ENCODE measurements around the gene CAMSAP1. TPM values are rescaled to one million over a fixed set of nuclear protein-coding genes. Genes with fewer than 3 reads are reported as not detected.

Gene CAMSAP1, protein sequence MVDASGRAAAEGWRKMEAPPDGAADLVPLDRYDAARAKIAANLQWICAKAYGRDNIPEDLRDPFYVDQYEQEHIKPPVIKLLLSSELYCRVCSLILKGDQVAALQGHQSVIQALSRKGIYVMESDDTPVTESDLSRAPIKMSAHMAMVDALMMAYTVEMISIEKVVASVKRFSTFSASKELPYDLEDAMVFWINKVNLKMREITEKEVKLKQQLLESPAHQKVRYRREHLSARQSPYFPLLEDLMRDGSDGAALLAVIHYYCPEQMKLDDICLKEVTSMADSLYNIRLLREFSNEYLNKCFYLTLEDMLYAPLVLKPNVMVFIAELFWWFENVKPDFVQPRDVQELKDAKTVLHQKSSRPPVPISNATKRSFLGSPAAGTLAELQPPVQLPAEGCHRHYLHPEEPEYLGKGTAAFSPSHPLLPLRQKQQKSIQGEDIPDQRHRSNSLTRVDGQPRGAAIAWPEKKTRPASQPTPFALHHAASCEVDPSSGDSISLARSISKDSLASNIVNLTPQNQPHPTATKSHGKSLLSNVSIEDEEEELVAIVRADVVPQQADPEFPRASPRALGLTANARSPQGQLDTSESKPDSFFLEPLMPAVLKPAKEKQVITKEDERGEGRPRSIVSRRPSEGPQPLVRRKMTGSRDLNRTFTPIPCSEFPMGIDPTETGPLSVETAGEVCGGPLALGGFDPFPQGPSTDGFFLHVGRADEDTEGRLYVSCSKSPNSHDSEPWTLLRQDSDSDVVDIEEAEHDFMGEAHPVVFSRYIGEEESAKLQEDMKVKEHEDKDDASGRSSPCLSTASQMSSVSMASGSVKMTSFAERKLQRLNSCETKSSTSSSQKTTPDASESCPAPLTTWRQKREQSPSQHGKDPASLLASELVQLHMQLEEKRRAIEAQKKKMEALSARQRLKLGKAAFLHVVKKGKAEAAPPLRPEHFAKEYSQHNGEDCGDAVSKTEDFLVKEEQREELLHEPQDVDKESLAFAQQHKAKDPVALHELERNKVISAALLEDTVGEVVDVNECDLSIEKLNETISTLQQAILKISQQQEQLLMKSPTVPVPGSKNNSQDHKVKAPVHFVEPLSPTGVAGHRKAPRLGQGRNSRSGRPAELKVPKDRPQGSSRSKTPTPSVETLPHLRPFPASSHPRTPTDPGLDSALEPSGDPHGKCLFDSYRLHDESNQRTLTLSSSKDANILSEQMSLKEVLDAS (N-terminal part only)
- polyA plus RNA-seq (58.5 and 88.2 TPM in 2 replicates), polyA minus RNA-seq (233 and 257 TPM in 2 replicates)

DNA sequence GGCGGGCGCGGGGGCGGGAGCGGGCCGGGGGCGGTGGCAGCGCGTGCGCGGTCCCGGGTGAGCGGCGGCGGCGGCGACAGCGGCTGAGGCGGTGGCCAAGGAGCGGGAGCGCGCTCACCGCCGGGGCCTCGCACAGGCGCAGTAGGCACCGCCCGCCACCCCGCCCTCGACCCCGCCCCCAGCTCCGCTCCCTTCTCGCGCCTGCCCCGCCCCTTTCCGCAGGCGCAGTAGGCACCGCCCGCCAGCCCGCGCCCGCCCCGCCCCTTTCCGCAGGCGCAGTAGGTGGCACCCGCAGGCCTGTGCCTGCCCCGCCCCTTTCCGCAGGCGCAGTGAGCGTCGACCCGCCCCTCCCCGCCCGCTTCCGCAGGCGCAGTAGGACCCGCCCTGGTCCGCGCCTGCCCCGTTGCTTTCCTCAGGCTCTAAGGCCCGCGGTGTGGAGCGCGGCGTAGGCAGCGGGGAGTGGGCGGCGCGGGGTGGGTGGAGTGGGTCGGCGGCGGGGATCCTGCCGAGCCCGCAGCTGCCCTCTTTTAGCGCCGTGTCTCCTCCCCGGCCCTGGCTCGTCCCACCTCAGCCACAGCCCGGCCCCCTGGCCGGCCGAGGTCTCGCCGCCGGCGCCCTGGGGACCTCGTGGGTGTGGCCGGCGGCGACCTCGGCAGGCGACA is at the start of gene CAMSAP1:
TSS of gene CAMSAP1 (minus strand) at position 116 of the 662 bp plus-strand sequence. CDS start 387 bp downstream, outside the sequence.
- Histone ChIP-seq H3K79me2 (replicated peaks; ENCODE audit: insufficient read depth, low read length) (peaks cover 66% of the 10 kb centered on the region), H2AFZ (ENCODE audit: low read depth, low read length) (no peak within 1 kb of the TSS), H3K4me3 (ENCODE audit: low read length) (peak within 1 kb of the TSS; percentile 95), H3K9me2 (ENCODE audit: insufficient read depth, low read length) (no peaks in the 10 kb centered on the region), H3K9me3 (ENCODE audit: low read length) (no peaks in the 10 kb centered on the region), H3F3A (ENCODE audit: insufficient read depth, low read length, poor library complexity, severe bottlenecking) (no peaks in the 10 kb centered on the region), H3K4me2 (ENCODE audit: low read length) (peak within 1 kb of the TSS; percentile 73), H3K9ac (ENCODE audit: low read length) (peak within 1 kb of the TSS; percentile 83), H3K27ac (ENCODE audit: low read length) (peak within 1 kb of the TSS; percentile 72), H4K20me1 (ENCODE audit: insufficient read depth) (peaks cover 6% of the 10 kb centered on the region), H3K36me3 (ENCODE audit: insufficient read depth, low read length) (peaks cover 4% of the 10 kb centered on the region), H3K27me3 (ENCODE audit: insufficient read depth, low read depth, low read length) (no peaks in the 10 kb centered on the region)
- TF ChIP-seq SMC3 (conservative IDR thresholded peaks at IDR 0.05; ENCODE audit: poor library complexity), result no peak
- TF ChIP-seq EP300 (conservative IDR thresholded peaks at IDR 0.05; ENCODE audit: poor library complexity, severe bottlenecking), result peak; percentile 16
- peak; percentile 64 for TF ChIP-seq TAF1 (IDR thresholded peaks at IDR 0.05; ENCODE audit: low read depth)
- TF ChIP-seq, protein P1, sequence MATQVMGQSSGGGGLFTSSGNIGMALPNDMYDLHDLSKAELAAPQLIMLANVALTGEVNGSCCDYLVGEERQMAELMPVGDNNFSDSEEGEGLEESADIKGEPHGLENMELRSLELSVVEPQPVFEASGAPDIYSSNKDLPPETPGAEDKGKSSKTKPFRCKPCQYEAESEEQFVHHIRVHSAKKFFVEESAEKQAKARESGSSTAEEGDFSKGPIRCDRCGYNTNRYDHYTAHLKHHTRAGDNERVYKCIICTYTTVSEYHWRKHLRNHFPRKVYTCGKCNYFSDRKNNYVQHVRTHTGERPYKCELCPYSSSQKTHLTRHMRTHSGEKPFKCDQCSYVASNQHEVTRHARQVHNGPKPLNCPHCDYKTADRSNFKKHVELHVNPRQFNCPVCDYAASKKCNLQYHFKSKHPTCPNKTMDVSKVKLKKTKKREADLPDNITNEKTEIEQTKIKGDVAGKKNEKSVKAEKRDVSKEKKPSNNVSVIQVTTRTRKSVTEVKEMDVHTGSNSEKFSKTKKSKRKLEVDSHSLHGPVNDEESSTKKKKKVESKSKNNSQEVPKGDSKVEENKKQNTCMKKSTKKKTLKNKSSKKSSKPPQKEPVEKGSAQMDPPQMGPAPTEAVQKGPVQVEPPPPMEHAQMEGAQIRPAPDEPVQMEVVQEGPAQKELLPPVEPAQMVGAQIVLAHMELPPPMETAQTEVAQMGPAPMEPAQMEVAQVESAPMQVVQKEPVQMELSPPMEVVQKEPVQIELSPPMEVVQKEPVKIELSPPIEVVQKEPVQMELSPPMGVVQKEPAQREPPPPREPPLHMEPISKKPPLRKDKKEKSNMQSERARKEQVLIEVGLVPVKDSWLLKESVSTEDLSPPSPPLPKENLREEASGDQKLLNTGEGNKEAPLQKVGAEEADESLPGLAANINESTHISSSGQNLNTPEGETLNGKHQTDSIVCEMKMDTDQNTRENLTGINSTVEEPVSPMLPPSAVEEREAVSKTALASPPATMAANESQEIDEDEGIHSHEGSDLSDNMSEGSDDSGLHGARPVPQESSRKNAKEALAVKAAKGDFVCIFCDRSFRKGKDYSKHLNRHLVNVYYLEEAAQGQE (IDR thresholded peaks at IDR 0.05; ENCODE audit: borderline replicate concordance), result no peak
- TF ChIP-seq POLR2AphosphoS5 (IDR thresholded peaks at IDR 0.05), result peak; percentile 91
- no peak for TF ChIP-seq EZH2 (IDR thresholded peaks at IDR 0.05; ENCODE audit: borderline replicate concordance, insufficient read depth, low read length, poor library complexity, severe bottlenecking)
- peak; percentile 81 for TF ChIP-seq MXI1 (conservative IDR thresholded peaks at IDR 0.05; ENCODE audit: poor library complexity, severe bottlenecking)
- peak; percentile 21 for TF ChIP-seq RAD21 (conservative IDR thresholded peaks at IDR 0.05)
- TF ChIP-seq, protein P2, sequence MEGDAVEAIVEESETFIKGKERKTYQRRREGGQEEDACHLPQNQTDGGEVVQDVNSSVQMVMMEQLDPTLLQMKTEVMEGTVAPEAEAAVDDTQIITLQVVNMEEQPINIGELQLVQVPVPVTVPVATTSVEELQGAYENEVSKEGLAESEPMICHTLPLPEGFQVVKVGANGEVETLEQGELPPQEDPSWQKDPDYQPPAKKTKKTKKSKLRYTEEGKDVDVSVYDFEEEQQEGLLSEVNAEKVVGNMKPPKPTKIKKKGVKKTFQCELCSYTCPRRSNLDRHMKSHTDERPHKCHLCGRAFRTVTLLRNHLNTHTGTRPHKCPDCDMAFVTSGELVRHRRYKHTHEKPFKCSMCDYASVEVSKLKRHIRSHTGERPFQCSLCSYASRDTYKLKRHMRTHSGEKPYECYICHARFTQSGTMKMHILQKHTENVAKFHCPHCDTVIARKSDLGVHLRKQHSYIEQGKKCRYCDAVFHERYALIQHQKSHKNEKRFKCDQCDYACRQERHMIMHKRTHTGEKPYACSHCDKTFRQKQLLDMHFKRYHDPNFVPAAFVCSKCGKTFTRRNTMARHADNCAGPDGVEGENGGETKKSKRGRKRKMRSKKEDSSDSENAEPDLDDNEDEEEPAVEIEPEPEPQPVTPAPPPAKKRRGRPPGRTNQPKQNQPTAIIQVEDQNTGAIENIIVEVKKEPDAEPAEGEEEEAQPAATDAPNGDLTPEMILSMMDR (IDR thresholded peaks at IDR 0.05; ENCODE audit: poor library complexity, severe bottlenecking), result no peak

Measured in neural cell (in vitro differentiated cells).